RWPE2 (cell line): Measurements from ENCODE around the gene ZNF107.

ENCODE experiments used
- ATAC-seq: fragments of 200-7000 bp; cut with Tn5 transposase; 3 replicates; pipeline ENCODE4 v1.9.1; 2021; ENCODE audit warnings: low read depth
- DNase-seq: peaks from one replicate; pipeline ENCODE4 v3.0.0-alpha.2; 2020; ENCODE audit warnings: low spot score
- H3K27ac ChIP-seq: fragments of 450-650 bp; 2 replicates; pipeline ENCODE4 v1.5.1; 2017; ENCODE audit warnings: mild to moderate bottlenecking; ENCODE audit not compliant: poor library complexity, severe bottlenecking
- H3K27me3 ChIP-seq: fragments of 250-450 bp; sonication (Bioruptor Pico); 2 replicates; pipeline ENCODE4 v1.5.1; 2021; ENCODE audit warnings: mild to moderate bottlenecking, moderate library complexity; ENCODE audit not compliant: insufficient read depth, poor library complexity, severe bottlenecking
- H3K36me3 ChIP-seq: fragments of 250-450 bp; sonication (Bioruptor Pico); 2 replicates; pipeline ENCODE4 v1.5.1; 2020; ENCODE audit warnings: low read depth, mild to moderate bottlenecking, moderate library complexity
- H3K4me1 ChIP-seq: fragments of 250-450 bp; sonication (Bioruptor Pico); 2 replicates; pipeline ENCODE4 v1.5.1; 2021; ENCODE audit warnings: mild to moderate bottlenecking, moderate library complexity; ENCODE audit not compliant: insufficient read depth, poor library complexity, severe bottlenecking
- H3K4me3 ChIP-seq: fragments of 250-450 bp; sonication (Bioruptor Pico); 2 replicates; pipeline ENCODE4 v1.5.1; 2021; ENCODE audit warnings: mild to moderate bottlenecking, moderate library complexity; ENCODE audit not compliant: severe bottlenecking
- H3K9me3 ChIP-seq: fragments of 250-450 bp; sonication (Bioruptor Pico); 2 replicates; pipeline ENCODE4 v1.5.1; 2021; ENCODE audit warnings: mild to moderate bottlenecking, moderate library complexity; ENCODE audit not compliant: severe bottlenecking
- CTCF ChIP-seq: fragments of 450-650 bp; IDR thresholded peaks from one replicate; pipeline ENCODE4 v1.5.1; 2017; ENCODE audit warnings: mild to moderate bottlenecking, moderate library complexity; ENCODE audit not compliant: poor library complexity, severe bottlenecking

Gene ZNF107

GRCh38 chr7:64666663-64667050 is 724 bp downstream of the ZNF107 start:
- H3K27ac ChIP-seq, result peak overlapping the region; percentile 38
- no peak for ATAC-seq
- peaks cover 31% of the 10 kb centered on the region for H3K36me3 ChIP-seq
- no peak for DNase-seq
- H3K4me3 ChIP-seq, result peak overlapping the region; percentile 82
- no peaks in the 10 kb centered on the region for H3K9me3 ChIP-seq
- no peaks in the 10 kb centered on the region for H3K27me3 ChIP-seq
- H3K4me1 ChIP-seq, result no peaks in the 10 kb centered on the region
- no peak for TF ChIP-seq CTCF

- TF ChIP-seq CTCF, result no peak
- Histone ChIP-seq H3K4me3 (no peak overlapping the region), H3K9me3 (peaks cover 3% of the 10 kb centered on the region), H3K27ac (no peak overlapping the region), H3K36me3 (peaks cover 35% of the 10 kb centered on the region), H3K27me3 (no peaks in the 10 kb centered on the region), H3K4me1 (no peaks in the 10 kb centered on the region)
- DNase-seq (no peak), ATAC-seq (no peak)
These were observed 1.4 kb downstream of the ZNF107 start for GRCh38 chr7:64667311-64667710.

- ATAC-seq (no peak), DNase-seq (no peak)
- TF ChIP-seq CTCF, result no peak
- Histone ChIP-seq H3K4me3 (no peak overlapping the region), H3K4me1 (no peaks in the 10 kb centered on the region), H3K36me3 (peaks cover 48% of the 10 kb centered on the region), H3K9me3 (peaks cover 11% of the 10 kb centered on the region), H3K27ac (no peak overlapping the region), H3K27me3 (no peaks in the 10 kb centered on the region)
These were observed 6.5 kb downstream of the ZNF107 start for GRCh38 chr7:64672414-64672813.

- Histone ChIP-seq H3K4me1 (no peaks in the 10 kb centered on the region), H3K27me3 (no peaks in the 10 kb centered on the region), H3K27ac (no peak overlapping the region), H3K9me3 (peaks cover 2% of the 10 kb centered on the region), H3K4me3 (no peak overlapping the region), H3K36me3 (peaks cover 54% of the 10 kb centered on the region)
- ATAC-seq (no peak), DNase-seq (no peak)
- no peak for TF ChIP-seq CTCF
These were observed 19.2 kb downstream of the ZNF107 start for GRCh38 chr7:64685091-64685490.

GRCh38 chr7:64685741-64686140 is 19.8 kb downstream of the ZNF107 start:
- Histone ChIP-seq H3K27me3 (no peaks in the 10 kb centered on the region), H3K36me3 (peaks cover 58% of the 10 kb centered on the region), H3K4me3 (no peak overlapping the region), H3K4me1 (no peaks in the 10 kb centered on the region), H3K27ac (no peak overlapping the region), H3K9me3 (peaks cover 5% of the 10 kb centered on the region)
- DNase-seq, result no peak
- TF ChIP-seq CTCF, result no peak
- no peak for ATAC-seq
